Posterior vena cava (tissue), 2 donors: Measurements from ENCODE around the gene SH2B3. TPM values are rescaled to one million over a fixed set of nuclear protein-coding genes. Genes with fewer than 3 reads are reported as not detected.

Experiments
- DNase-seq: peaks from one replicate; pipeline ENCODE4 v3.0.0-alpha.2; 2020; ENCODE audit warnings: low spot score
- intact Hi-C, 2 donors: fragments of 100-400 bp; cut with DNase I; formaldehyde crosslinking; loops; one replicate each; pipeline versions ENCODE4 v1.14.1 to v1.14.2; 2022 to 2023
- total RNA-seq, 2 donors: library from RNA; stranded (reverse); fragmentation: NEBNext Ultra II Directional; extraction: Animal tissue kit (Norgen Biotek cat#: 25700); gene quantifications; one replicate each; pipeline ENCODE4 v1.2.1, GENCODE V29; 2021
- donor health status: DM: yes; HTN: yes; CAD: no.
- donor health status: DM: yes; HTN: yes; CAD: no.

SH2B3 gene
- total RNA-seq, 2 donors from 2014 or later: 31.9 to 32.4 TPM

DNA sequence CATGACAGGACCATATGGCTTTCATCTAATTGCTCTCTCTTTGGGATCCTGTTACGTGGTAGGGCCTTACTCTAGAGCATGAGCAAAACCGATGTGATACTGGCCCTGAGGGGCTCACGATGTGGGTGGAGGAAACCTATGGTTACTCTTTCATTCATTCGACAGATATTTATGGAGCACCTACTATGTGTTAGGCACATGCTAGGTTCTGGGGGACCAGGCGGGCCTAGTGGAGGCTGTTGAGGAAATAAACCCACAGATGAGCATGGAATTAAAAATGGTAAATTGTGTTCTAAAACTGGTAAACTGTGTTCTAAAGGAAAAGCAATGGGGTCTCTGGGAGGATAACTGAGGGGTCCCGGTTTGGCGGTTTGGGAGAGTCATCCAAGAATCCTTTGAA lies 14.8 kb downstream of the SH2B3 start:
- intact Hi-C loops: no loop called here

DNA sequence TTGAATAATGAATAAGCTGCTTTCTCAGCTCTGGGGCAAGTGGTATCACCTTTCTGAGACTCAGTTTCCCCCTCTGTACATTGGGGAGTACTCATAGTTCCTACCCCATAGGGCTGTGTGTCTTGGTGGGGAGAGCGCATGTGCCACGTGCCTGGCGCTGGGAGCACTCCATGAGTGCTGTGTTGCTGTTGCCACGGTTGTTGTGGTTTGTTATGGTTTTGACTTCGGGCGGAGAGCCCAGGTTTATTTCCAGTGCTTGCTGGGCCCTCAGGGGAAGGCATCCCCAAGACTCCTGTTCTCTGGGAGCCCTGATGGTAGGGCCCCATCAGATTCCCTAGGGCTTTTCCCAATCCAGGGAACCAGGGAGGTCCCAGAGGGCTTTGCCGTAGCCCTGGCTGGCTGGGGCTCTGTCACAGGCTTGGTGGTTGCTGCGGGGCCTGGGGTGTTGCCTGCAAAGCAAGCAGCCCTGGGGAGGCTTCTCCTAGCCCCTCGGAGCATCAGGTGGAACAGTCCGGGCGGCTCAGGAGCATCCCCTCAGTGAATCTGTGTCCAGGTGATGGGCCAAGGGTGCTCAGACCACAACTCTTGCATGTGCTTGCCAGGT lies 18.6 kb downstream of the SH2B3 start:
- intact Hi-C loops: no loop called here
- DNase-seq: no peak

More for the DNA sequence above, 14.8 kb downstream of the SH2B3 start:
- DNase-seq: no peak

DNA sequence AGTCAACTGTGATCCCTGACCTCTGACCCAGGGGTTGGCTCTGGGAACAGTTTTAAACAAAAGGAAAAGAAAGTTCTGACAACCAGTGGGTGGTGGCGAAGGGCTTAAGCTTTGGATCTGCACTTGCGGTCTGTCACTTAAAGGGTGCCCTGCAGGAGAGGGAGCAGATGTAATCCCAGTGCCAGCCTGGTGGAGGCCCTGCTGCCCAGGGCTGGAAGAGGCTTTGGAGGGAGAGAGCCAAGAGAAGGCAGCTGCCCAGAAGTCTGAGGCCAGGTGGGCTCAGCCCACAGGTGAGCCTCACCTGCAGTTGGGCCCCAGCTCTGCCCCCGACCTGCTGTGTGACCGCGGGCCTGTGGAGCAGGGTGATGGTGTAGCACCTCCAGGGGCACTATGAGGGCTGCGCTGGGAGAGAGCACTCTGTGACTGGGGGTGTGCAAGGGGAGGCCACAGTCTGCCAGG lies 19.1 kb downstream of the SH2B3 start:
- intact Hi-C loops: no loop called here
- DNase-seq: no peak

DNA sequence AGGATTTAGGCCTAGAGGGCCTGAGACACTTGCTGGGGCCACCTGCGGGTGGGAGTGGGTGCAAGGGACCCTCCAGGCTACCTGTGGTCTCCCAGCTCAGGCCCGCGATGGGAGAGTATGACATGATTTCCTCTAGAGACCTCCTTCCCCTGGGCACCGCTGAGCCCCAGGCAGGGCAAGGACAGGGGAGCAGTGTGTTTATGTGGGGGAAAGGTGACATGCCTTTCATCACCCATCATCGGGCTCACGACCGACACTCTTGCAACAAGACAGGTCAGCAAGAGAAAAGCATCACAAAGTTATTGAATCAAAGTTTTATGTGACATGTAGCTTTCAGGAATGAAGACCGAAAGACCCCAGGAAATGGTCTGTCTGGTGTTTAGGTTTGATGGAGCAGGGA lies 19.9 kb downstream of the SH2B3 start:
- DNase-seq: no peak
- intact Hi-C loops: loop anchor here in 1 of 2 donors (2.0 kb wide), 1 partner anchor 29 kb away; no protein-coding TSS in a partner anchor

DNA sequence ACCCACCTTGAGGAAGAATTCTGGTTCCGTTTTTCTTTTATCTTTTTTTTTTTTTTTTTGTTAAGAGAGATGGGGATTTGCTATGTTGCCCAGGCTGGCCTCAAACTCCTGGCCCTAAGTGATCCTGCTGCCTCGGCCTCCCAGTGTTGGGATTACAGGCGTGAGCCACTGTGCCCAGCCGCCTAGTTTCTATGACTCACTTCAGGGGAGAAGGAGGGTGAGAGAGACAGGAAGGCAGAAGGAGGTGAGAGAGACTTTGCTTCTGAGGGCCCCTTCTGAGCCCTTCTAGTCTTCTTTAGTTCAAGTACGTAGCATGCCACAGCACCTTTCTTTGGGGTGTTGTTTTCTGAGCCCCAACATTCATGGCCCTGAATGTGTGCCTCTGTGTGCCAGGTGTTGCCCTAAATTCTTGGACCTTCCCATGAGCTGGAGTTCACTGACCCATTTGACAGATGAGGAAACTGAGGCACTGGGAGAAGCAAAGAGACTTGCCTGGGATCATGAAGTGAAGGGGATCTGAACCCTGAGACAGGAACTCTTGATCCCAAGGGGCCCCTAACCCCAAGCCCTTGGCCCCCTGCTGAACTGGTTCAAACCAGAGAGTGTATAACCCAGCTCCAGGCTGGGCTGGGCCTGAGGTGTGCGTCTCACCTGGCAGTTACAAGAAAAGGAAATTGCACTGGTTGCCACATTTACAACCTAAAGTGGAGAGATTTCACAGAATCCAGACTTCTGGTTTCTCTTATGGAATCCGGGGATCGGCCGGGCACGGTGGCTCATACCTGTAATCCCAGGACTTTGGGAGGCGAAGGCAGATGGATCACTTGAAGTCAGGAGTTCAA lies 20.8 kb downstream of the SH2B3 start:
- no peak for DNase-seq
- intact Hi-C loops: loop anchor here in 1 of 2 donors (2.0 kb wide), 1 partner anchor 30 kb away; no protein-coding TSS in a partner anchor

DNA sequence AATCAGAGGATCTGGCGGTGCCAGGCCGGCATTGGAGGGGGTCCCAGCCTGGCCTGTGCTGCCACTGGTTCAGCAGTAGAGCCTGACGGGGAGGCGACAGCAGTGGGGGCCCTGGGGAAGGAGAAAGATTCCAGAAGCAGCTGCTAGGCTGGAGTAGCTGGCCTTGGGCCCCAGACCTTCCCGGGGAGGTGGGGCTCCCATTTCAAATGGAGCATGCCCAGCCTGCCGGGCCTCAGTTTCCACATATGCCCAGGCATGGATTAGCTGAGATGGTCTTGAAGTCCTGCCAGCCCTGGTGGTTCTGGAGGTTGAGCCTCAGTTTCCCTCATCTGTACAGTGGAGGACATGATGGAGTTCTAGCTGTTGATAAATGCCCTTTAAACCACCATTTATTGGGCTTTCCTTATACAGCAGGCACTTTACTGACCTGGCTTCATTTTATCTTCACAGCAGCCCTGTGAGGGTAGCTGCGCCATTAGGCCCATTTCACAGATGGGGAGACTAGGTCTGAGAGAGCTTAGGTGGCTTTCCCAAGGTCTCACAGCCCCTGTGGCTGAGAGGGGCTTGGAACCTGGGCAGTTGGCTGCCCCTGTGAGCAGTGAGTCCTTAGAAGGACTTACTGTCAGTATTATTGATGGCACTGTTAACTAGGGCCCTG lies 21.8 kb downstream of the SH2B3 start:
- intact Hi-C loops: loop anchor here in 1 of 2 donors (2.0 kb wide), 2 partner anchors 25 to 31 kb away; no protein-coding TSS in a partner anchor
- no peak for DNase-seq

- DNase-seq: no peak
- intact Hi-C loops: loop anchor here in 1 of 2 donors (2.0 kb wide), 1 partner anchor 25 kb away; no protein-coding TSS in a partner anchor
Observed at GRCh38 chr12:111428081-111428727, 22.5 kb downstream of the SH2B3 start.

- peak; percentile 89 for DNase-seq
- intact Hi-C loops: loop anchor here in 1 of 2 donors (2.0 kb wide), 1 partner anchor 26 kb away; no protein-coding TSS in a partner anchor
Observed at GRCh38 chr12:111428728-111429175, 23.0 kb downstream of the SH2B3 start.

DNA sequence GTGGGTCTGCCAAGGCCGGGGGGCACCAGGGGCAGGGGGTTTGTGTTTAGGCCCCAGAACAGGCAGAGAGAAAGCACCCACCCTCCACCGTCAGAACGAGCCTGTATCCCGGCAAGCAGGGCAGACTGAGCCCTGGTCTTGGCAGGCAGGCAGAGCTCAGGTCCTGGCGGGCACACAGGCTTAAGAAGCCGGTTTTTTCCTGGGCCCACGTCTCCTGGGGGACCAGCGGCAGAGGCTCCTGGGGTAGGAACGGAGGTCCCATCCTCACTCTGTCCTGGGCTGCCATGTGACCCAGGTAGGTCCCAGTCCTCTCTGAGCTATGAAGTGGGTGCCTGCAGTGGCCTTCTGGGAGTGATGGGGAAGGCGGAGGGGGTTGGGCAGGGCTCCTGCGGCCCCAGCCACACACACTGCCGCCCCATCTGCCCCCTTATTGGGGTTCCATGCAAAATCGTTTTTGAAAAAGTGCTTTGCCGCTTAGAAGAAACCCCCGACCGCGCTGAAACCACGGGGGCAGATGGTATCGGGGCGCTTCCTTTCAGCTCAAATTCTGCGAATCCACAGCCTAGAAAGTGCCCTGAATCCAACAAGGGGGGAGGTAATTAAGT lies 24.2 kb downstream of the SH2B3 start:
- intact Hi-C loops: loop anchor here in 1 of 2 donors (2.0 kb wide), 1 partner anchor 27 kb away; no protein-coding TSS in a partner anchor

GRCh38 chr12:111430433-111431353 lies 25.0 kb downstream of the SH2B3 start:
- intact Hi-C loops: no loop called here
- DNase-seq: no peak

More for the DNA sequence above, 24.2 kb downstream of the SH2B3 start:
- no peak for DNase-seq

- intact Hi-C loops: no loop called here
- no peak for DNase-seq
Observed at GRCh38 chr12:111431772-111432171, 26.0 kb downstream of the SH2B3 start.

GRCh38 chr12:111434049-111434448 lies 28.3 kb downstream of the SH2B3 start:
- intact Hi-C loops: no loop called here
- DNase-seq: no peak

DNA sequence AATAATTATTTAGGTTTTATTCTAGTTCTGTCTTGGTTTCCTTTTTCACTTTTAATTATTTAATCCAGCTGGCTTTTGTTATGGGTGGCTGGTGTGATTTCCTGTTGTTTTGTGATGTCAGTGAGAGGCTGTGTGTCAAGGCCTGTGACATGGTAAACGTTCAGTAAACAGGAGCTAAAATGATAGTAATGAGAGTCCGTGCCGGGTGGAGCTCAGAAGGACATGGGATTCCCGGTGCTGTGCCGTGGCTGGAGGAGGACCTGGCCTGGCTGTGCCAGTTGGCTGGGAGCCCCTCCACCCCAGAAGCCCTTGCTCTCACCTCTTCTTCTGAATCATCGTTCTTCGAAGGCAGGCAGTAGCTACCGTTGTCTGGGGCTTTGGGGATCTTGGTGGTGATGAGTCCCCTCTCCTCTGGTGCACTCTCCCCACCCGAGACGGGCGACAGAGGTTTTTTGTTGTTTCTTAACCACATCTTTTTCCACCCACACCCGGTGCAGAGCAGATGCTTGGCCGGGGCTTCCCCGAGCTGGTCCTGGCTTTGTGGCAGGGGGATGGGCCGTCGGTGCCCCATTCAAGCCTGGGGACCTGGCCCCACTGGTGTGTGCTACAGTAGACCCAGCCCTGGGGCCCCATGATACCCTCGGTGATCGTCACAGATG lies 29.1 kb downstream of the SH2B3 start:
- intact Hi-C loops: no loop called here

GRCh38 chr12:111435661-111436201 lies 30.0 kb downstream of the SH2B3 start:
- intact Hi-C loops: no loop called here
- DNase-seq: no peak

More for the DNA sequence above, 29.1 kb downstream of the SH2B3 start:
- no peak for DNase-seq

GRCh38 chr12:111436266-111436665 lies 30.5 kb downstream of the SH2B3 start:
- no peak for DNase-seq
- intact Hi-C loops: no loop called here

DNA sequence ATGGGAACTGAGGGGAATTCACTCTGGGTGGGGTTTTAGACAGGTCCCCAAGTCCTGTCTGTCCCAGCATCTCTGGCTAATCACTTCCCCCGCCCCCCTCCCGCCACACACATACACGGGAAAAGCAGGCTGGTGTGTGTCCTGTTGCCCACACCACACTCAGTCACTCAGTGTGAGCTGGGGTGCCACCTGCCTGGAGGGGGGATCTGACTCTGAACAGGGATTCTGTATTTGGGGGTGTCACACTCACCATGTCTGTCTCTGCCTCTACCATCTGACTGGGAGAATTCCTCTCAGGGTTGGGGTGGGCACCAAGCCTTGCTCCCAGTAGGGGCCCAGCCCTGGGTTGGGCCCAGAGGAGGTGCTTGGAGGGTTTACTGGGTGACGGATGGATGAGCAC lies 31.1 kb downstream of the SH2B3 start:
- intact Hi-C loops: no loop called here
- DNase-seq: no peak
